ENCODE results near the gene G6PC2. TPM values are rescaled to one million over a fixed set of nuclear protein-coding genes. Genes with fewer than 3 reads are reported as not detected.

G6PC2 gene
- total RNA-seq, 2 experiments from 2014 or later, result not detected

- H3K79me2 ChIP-seq (ENCODE audit: insufficient read depth, low read depth, low read length), result no peaks in the 10 kb centered on the region
- H3K9me2 ChIP-seq (ENCODE audit: insufficient read depth, low read length), result no peaks in the 10 kb centered on the region
- H3K4me3 ChIP-seq (ENCODE audit: low read depth, low read length, poor library complexity, severe bottlenecking), result no peak overlapping the region
- no peak for TF ChIP-seq CTCF (conservative IDR thresholded peaks at IDR 0.05; ENCODE audit: low read length)
- TF ChIP-seq EZH2phosphoT487 (IDR thresholded peaks at IDR 0.05; ENCODE audit: borderline replicate concordance, low read depth, low read length), result no peak
- ChIA-PET CTCF (ENCODE audit: unreplicated experiment) (no interaction called here), POLR2A (no interaction called here)
- DNase-seq (ENCODE audit: low spot score), result no peak
- H3K4me2 ChIP-seq (ENCODE audit: low read length), result no peak overlapping the region
- no peaks in the 10 kb centered on the region for H4K20me1 ChIP-seq (ENCODE audit: insufficient read depth, low read length)
- H3K9me3 ChIP-seq (ENCODE audit: low read length), result no peaks in the 10 kb centered on the region
- H3K36me3 ChIP-seq (ENCODE audit: insufficient read depth, low read length), result no peaks in the 10 kb centered on the region
- H3K27ac ChIP-seq (ENCODE audit: low read depth, low read length, poor library complexity, severe bottlenecking), result no peak overlapping the region
- H2AFZ ChIP-seq (ENCODE audit: low read length), result no peak overlapping the region
- no peaks in the 10 kb centered on the region for H3K4me1 ChIP-seq (ENCODE audit: insufficient read depth, low read length, poor library complexity, severe bottlenecking)
- intact Hi-C loops (cut with micrococcal nuclease; ENCODE audit: unreplicated experiment), result no loop called here
- no TSS peak for BruUV-seq (replicated peaks)
Observed at GRCh38 chr2:168904358-168904757, 3.3 kb downstream of the G6PC2 start.

GRCh38 chr2:168907940-168908662 is 7.0 kb downstream of the G6PC2 start:
- ChIA-PET CTCF (ENCODE audit: unreplicated experiment) (no interaction called here), POLR2A (no interaction called here)
- Histone ChIP-seq H2AFZ (ENCODE audit: low read length) (no peak overlapping the region), H3K9me3 (ENCODE audit: low read length) (no peaks in the 10 kb centered on the region), H3K9me2 (ENCODE audit: insufficient read depth, low read length) (no peaks in the 10 kb centered on the region), H3K27ac (ENCODE audit: low read depth, low read length, poor library complexity, severe bottlenecking) (no peak overlapping the region), H3K79me2 (ENCODE audit: insufficient read depth, low read depth, low read length) (no peaks in the 10 kb centered on the region), H4K20me1 (ENCODE audit: insufficient read depth, low read length) (no peaks in the 10 kb centered on the region), H3K4me2 (ENCODE audit: low read length) (no peak overlapping the region), H3K4me3 (ENCODE audit: low read depth, low read length, poor library complexity, severe bottlenecking) (no peak overlapping the region), H3K4me1 (ENCODE audit: insufficient read depth, low read length, poor library complexity, severe bottlenecking) (no peaks in the 10 kb centered on the region), H3K36me3 (ENCODE audit: insufficient read depth, low read length) (no peaks in the 10 kb centered on the region)
- DNase-seq (ENCODE audit: low spot score), result no peak
- no peak for TF ChIP-seq EZH2phosphoT487 (IDR thresholded peaks at IDR 0.05; ENCODE audit: borderline replicate concordance, low read depth, low read length)
- no peak for TF ChIP-seq CTCF (conservative IDR thresholded peaks at IDR 0.05; ENCODE audit: low read length)
- intact Hi-C loops (cut with micrococcal nuclease; ENCODE audit: unreplicated experiment), result no loop called here
- no TSS peak for BruUV-seq (replicated peaks)

GRCh38 chr2:168910330-168910729 is 9.2 kb downstream of the G6PC2 start:
- no TSS peak for BruUV-seq (replicated peaks)
- CTCF ChIA-PET (ENCODE audit: unreplicated experiment), result no interaction called here

More at GRCh38 chr2:168910330-168910729, 9.2 kb downstream of the G6PC2 start:
- Histone ChIP-seq H3K4me3 (ENCODE audit: low read depth, low read length, poor library complexity, severe bottlenecking) (no peak overlapping the region), H3K9me3 (ENCODE audit: low read length) (no peaks in the 10 kb centered on the region), H3K4me2 (ENCODE audit: low read length) (no peak overlapping the region), H3K36me3 (ENCODE audit: insufficient read depth, low read length) (no peaks in the 10 kb centered on the region), H2AFZ (ENCODE audit: low read length) (no peak overlapping the region), H3K9me2 (ENCODE audit: insufficient read depth, low read length) (no peaks in the 10 kb centered on the region), H4K20me1 (ENCODE audit: insufficient read depth, low read length) (no peaks in the 10 kb centered on the region), H3K79me2 (ENCODE audit: insufficient read depth, low read depth, low read length) (no peaks in the 10 kb centered on the region), H3K27ac (ENCODE audit: low read depth, low read length, poor library complexity, severe bottlenecking) (no peak overlapping the region), H3K4me1 (ENCODE audit: insufficient read depth, low read length, poor library complexity, severe bottlenecking) (no peaks in the 10 kb centered on the region)
- no peak for TF ChIP-seq CTCF (conservative IDR thresholded peaks at IDR 0.05; ENCODE audit: low read length)
- TF ChIP-seq EZH2phosphoT487 (IDR thresholded peaks at IDR 0.05; ENCODE audit: borderline replicate concordance, low read depth, low read length), result no peak
- POLR2A ChIA-PET, result interaction anchor here (0.5 to 0.8 kb wide), 2 partner anchors 47 to 141 kb away, joined by 3 read pairs; no protein-coding TSS in a partner anchor
- no peak for DNase-seq (ENCODE audit: low spot score)
- intact Hi-C loops (cut with micrococcal nuclease; ENCODE audit: unreplicated experiment), result no loop called here
